Cardiac muscle cell (in vitro differentiated cells and primary cell): Measurements from ENCODE around the gene CHCHD6. TPM values are rescaled to one million over a fixed set of nuclear protein-coding genes. Genes with fewer than 3 reads are reported as not detected.

ENCODE experiments used
- DNase-seq, 2 donors: peaks; one replicate each; pipeline versions ENCODE4 v3.0.0 to v3.0.0-alpha.2; 2010 to 2017; ENCODE audit warnings: low read depth in 1 of 2, low spot score in 1 of 2
- H3K27ac ChIP-seq: fragments of 200-600 bp; sonication (generic); 2 replicates; pipeline ENCODE4 v1.5.1; 2016
- H3K27me3 ChIP-seq: fragments of 200-600 bp; sonication (generic); 2 replicates; pipeline ENCODE4 v1.6.0; 2016; ENCODE audit warnings: control low read depth
- H3K36me3 ChIP-seq: fragments of 200-600 bp; sonication (generic); 2 replicates; pipeline ENCODE4 v1.5.1; 2016; ENCODE audit warnings: control low read depth
- H3K4me1 ChIP-seq: fragments of 200-600 bp; sonication (generic); 2 replicates; pipeline ENCODE4 v1.8.1; 2017; ENCODE audit warnings: low read depth, mild to moderate bottlenecking, mixed run types
- H3K4me3 ChIP-seq: fragments of 200-600 bp; sonication (generic); 2 replicates; pipeline ENCODE4 v1.5.1; 2016; ENCODE audit warnings: mild to moderate bottlenecking
- H3K9me3 ChIP-seq: fragments of 200-600 bp; sonication (generic); 2 replicates; pipeline ENCODE4 v1.5.1; 2017; ENCODE audit warnings: low read depth, mild to moderate bottlenecking, control low read depth
- polyA plus RNA-seq: library from polyadenylated mRNA; unstranded; fragments of >200 nt; fragmentation: Nextera tagmentation; extraction: Ambion mirVana; gene quantifications from 2 replicates; pipeline ENCODE4 v1.2.1, GENCODE V29; 2016
- total RNA-seq: library from RNA; depleted of rRNA; stranded (reverse); fragments of >200 nt; gene quantifications from 2 replicates; pipeline ENCODE4 v1.2.3, GENCODE V29; 2016
- TF ChIP-seq, protein P1 (sequence below): IDR thresholded peaks from 2 replicates; pipeline ENCODE4 v1.5.1; 2012; ENCODE audit warnings: low read depth, mild to moderate bottlenecking, low read length

CHCHD6 gene
- total and polyA plus RNA-seq, 2 experiments from 2014 or later, result 76.0 to 102 TPM

DNA sequence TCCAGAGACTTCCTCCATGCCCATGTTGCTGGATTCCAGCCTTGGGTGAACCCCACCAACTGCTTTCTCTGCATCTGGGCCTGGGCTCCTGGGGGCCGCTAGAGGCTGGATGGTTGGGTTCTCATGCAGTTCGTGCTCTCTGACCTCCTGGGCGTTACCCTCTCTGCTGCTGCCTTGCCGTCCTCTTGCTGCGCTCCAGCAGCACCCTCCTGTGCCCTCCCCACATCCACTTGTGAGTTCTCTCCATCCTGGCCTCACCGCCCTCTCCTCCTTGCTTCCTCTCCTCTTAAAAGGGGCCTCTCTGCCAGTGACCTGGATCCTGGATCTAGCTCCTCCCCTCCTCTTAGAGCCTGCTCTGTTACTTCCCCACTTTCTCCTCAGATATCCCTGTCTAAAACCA, 43.7 kb downstream of the CHCHD6 start:
- H3K4me1 ChIP-seq, result peaks cover 83% of the 10 kb centered on the region
- TF ChIP-seq, protein P1, sequence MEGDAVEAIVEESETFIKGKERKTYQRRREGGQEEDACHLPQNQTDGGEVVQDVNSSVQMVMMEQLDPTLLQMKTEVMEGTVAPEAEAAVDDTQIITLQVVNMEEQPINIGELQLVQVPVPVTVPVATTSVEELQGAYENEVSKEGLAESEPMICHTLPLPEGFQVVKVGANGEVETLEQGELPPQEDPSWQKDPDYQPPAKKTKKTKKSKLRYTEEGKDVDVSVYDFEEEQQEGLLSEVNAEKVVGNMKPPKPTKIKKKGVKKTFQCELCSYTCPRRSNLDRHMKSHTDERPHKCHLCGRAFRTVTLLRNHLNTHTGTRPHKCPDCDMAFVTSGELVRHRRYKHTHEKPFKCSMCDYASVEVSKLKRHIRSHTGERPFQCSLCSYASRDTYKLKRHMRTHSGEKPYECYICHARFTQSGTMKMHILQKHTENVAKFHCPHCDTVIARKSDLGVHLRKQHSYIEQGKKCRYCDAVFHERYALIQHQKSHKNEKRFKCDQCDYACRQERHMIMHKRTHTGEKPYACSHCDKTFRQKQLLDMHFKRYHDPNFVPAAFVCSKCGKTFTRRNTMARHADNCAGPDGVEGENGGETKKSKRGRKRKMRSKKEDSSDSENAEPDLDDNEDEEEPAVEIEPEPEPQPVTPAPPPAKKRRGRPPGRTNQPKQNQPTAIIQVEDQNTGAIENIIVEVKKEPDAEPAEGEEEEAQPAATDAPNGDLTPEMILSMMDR, result no peak

DNA sequence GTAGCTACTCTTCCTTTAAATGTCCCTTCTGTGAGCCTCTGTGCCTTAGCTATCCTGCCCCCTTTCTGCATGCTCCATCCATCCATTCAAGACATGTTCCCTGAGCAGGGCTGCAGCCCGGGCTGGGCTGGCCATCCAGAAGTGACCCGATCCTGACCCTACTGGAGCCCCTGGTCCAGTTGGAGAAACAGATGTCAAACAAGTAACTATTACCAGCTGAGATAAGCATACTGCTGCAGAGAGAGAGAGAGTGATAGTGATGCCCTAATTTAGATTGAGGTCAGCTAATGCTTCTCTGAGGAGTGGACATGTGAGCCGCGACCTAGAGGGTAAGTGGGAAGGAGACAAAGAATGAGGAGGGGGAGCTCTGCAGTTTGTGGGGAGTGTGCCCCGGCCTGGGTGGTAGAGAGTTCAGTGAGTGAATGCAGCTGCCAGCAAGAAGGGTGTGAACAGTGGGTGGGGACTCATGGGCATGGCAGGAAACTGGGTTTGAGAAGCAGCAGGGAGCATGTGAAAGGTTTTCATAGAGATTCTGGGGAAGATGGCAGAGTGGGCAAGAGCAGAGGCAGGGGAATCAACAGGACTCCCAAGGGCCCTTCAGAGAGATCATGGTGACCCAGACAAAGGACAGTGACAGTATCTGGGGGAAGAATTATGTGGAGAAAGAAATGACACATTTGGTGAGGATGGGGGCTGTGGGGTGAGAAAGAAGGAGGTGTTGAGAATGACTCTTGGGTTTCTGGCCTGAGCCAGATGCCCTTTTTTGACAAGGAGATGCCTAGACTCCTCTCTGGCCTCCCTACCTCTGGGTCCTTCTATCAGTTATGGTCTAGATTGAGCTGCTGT, 44.9 kb downstream of the CHCHD6 start:
- DNase-seq, result peak in 1 of 2 donors; percentile 62

More for the DNA sequence above, 43.7 kb downstream of the CHCHD6 start:
- Histone ChIP-seq H3K27ac (peak overlapping the region; percentile 98), H3K36me3 (no peaks in the 10 kb centered on the region), H3K9me3 (no peaks in the 10 kb centered on the region), H3K27me3 (no peaks in the 10 kb centered on the region), H3K4me3 (no peak overlapping the region)
- DNase-seq, result peak in 1 of 2 donors; percentile 34

DNA sequence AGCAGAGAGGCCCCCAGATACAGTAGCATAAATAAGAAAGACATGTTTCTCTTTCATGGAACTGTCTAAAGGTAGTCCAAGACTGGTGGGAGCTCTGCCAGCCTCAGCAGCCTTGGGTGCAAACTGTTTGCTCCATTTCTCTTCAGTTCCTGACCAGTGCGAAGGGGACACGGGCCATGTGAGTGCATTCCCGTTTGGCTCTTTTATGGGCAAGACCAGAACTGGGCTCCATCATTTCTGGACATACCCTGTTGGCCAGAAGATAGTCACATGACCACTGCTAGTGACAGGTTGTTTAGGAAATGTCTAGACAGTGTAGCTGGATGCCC, 45.5 kb downstream of the CHCHD6 start:
- Histone ChIP-seq H3K27ac (peak overlapping the region; percentile 76), H3K9me3 (no peaks in the 10 kb centered on the region), H3K4me3 (no peak overlapping the region), H3K36me3 (no peaks in the 10 kb centered on the region), H3K4me1 (peaks cover 77% of the 10 kb centered on the region), H3K27me3 (no peaks in the 10 kb centered on the region)
- no peak for DNase-seq
- TF ChIP-seq, protein P1, result no peak

More for the DNA sequence above, 44.9 kb downstream of the CHCHD6 start:
- Histone ChIP-seq H3K9me3 (no peaks in the 10 kb centered on the region), H3K4me1 (peaks cover 79% of the 10 kb centered on the region), H3K27ac (peak overlapping the region; percentile 76), H3K4me3 (no peak overlapping the region), H3K27me3 (no peaks in the 10 kb centered on the region), H3K36me3 (no peaks in the 10 kb centered on the region)
- TF ChIP-seq, protein P1, result no peak

DNA sequence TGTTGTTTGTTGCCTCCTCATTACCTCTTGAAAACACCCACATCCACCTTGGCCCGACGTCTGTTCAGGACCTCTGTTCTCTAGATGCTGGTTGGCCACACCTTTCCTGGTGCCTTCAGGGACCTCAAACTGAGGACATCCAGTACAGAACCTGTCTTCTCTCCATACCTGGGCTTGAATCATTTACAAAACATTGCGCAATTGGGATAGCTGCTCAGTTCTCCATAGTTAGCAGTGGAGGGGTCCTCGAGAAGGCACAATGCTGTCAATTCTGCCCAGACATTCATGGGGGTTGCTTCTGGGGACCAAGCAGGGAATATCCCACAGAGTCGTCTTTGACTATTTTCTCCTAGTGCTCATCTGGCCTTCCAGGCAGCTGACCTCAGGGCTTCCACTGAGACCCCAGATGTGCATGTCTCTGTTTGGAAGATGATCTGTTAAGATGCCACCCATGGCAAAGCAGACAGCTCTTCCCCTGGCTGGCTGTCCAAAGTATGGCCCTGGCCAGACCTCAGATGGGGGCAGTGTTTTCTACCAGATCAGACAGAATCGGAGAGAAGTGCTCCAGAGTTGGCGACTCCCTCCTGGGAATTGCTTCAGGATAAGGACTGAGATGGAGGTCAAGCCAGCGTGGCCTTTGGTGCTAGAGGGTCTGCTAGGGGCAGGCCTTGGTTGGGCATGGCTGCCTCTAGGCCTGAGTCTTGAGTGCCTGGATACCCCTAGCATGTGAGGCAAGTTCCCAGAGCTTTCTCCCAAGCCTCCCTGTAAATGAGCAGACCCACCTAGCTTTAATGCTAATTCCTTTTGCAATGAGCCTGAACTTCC, 46.1 kb downstream of the CHCHD6 start:
- Histone ChIP-seq H3K36me3 (no peaks in the 10 kb centered on the region), H3K27ac (peak overlapping the region; percentile 76), H3K9me3 (no peaks in the 10 kb centered on the region), H3K4me3 (no peak overlapping the region), H3K27me3 (no peaks in the 10 kb centered on the region), H3K4me1 (peaks cover 76% of the 10 kb centered on the region)
- DNase-seq, result no peak
- TF ChIP-seq, protein P1, result no peak

DNA sequence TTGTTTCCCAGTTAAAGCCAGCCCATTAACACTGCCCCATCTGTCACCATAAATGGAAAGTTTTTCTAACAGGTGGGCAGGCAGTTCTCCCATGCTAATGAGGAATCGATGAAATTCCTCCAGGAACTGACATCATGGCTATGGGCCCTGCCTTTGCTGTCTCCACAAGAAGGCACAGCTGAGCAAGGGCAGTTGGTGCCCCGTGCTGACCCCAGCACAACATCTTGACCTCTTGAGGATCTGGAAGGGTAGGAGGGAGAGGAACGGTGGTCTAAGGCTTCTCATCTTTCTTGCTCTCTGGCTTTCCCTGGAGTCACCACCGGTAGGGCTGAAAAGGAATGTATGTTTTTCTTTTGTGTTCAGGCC, 46.7 kb downstream of the CHCHD6 start:
- TF ChIP-seq, protein P1, result no peak
- peak in 1 of 2 donors; percentile 39 for DNase-seq

More for the DNA sequence above, 46.7 kb downstream of the CHCHD6 start:
- Histone ChIP-seq H3K36me3 (no peaks in the 10 kb centered on the region), H3K9me3 (no peaks in the 10 kb centered on the region), H3K4me3 (no peak overlapping the region), H3K4me1 (peaks cover 70% of the 10 kb centered on the region), H3K27me3 (no peaks in the 10 kb centered on the region), H3K27ac (peak overlapping the region; percentile 76)
